Dedifferentiated amniotic fluid mesenchymal stem cell (primary cell): Measurements from ENCODE around the gene BICC1.

Source experiments
- DNase-seq: peaks from one replicate; pipeline ENCODE4 v3.0.0-alpha.2; 2016; ENCODE audit errors: extremely low spot score

Gene BICC1

DNA sequence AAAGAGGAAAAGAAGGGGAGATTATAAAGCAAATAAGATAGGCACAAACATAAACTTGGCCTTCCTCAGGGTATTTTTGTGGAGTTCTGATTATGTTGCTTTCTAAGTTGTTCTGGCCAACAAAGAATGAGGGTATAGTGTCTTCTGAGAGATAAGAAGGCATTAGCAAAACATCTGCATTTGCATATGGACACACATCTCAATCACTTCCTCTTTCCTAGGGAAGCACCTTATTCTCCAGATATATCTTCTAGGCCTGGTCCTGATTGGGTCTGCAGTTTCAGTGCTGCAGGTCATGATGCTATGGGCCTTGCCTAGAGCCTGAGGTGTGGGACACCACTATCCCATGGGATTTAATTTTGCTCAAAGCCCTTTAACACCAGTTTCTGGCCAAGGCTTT is 355.0 kb downstream of the BICC1 start:
- no peak for DNase-seq

DNA sequence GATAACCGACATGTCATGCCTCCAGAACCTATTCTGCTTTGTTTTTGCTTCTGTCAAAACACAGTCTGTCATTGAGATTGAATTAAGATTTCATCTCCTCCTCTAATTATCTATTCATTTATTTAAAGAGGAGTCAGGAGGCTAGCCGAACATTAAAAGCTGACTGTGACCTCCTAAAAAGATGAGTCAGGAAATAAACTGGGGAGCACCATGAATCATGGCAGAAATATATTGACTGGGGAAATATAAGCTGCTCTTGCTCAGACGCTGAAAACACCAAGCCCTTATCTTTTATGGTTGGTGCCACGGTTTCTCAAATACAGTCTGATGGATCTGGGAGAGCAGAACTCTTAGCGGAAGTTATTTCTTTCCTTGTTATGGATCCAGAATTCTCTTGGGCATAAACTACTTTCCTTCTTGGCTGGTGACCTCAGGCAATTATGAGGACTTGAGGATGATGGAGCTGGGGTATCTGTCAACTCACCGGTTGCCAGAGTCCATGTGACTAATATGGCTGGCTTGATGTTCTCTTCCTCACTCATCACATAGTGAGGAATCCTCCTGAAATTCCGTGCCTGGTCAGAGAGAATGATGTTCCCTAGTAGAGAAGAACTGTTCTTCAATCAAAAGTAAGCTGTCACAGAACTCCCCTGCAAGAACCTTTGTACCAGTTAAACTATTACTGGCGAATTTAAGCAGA is 356.2 kb downstream of the BICC1 start:
- DNase-seq: no peak

DNA sequence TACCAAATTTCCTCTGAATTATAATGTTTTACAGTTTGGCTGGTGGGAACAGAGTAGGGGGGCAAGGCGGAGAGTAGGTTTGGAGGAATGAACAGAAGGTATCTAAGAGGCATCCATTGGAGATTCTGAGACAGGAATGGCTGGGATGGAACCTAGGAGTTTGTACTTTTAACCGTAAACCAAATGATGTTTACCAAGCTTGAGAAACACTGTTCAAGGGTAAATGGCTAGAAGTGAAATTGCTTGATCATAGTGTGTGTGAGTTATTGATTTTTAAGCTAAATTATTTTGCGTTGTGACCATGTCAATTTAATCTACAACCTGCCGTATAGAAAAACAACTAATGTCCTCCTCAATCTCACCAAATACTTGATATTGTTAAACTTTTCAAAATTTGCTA is 357.4 kb downstream of the BICC1 start:
- no peak for DNase-seq

DNA sequence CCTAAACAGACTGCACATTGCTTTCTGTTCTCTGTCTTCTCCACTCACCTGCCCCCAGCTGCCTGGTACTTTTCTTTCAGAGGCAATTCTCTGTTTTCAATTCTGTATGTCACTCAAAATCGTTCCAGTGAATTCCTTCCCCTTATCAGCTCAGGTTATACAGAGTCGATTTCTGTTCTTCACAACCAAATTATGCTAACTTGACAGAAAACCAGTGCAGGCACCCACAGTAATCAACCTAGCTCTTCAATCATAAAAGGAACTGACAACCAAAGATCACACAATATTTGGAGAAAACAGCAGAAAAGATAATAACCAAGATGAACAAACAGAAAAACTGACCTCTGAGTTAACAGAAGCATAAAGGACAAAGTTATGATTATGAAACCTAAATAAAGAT is 360.5 kb downstream of the BICC1 start:
- no peak for DNase-seq
